GM18505 (cell line): ENCODE results near the gene PADI6.
"Not testable (repeated sequence)": the region's sequence is repeated elsewhere in the genome, so short reads cannot be mapped to it uniquely, and the experiment has no call there.

Experiments
- ATAC-seq: cut with Tn5 transposase; IDR thresholded peaks from one replicate; pipeline ENCODE4 v1.9.1; 2021; ENCODE audit not compliant: unreplicated experiment
- POLR2A ChIP-seq: IDR thresholded peaks from 4 replicates; pipeline ENCODE4 v1.6.1; 2011; ENCODE audit warnings: borderline replicate concordance; ENCODE audit not compliant: insufficient read depth, insufficient read length; ENCODE audit errors: extremely low read depth

The PADI6 gene

GRCh38 chr1:17371896-17372295, at the start of gene PADI6:
Gene PADI6 (plus strand): TSS chr1:17372196. CDS start chr1:17372246, 50 bp downstream.
- ATAC-seq = no peak
- no peak for TF ChIP-seq POLR2A

DNA sequence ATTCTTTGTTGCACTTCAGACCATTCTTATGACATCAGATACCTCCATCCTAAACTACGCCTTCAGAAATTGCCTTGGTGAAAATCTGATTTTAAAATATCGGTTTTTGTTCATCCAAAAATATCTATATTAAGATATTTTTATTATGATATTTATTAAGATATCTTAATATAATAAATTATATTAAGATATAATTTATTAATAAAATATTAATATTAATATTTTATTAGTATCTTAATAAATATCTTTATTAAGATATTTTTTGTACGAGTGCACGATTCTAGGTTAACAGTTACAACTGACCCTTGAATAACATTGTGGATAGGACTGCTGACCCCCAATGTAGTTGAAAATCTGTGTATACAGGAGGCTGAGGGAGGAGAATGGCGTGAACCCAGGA, 43.1 kb upstream of the PADI6 start:
- TF ChIP-seq POLR2A = no peak
- ATAC-seq = no peak

DNA sequence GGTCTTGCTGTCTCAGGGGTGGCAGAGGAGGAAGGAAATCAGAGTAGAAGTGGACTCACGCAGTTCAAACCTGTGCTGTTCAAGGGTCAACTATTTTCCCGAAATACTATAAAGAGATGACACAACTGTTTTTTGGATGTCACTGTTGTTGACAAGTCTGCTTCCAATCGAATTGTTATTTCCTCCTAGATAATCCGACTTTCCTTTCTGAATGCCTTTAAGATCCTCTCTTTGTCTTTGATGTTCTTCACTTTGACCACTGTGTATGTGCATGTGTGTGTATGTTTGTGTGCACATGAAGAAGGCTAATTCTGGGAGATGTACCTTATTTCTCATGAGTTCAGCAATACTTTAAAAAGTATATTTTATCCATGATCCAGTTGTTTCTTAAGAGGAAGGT, 42.4 kb upstream of the PADI6 start:
- no peak for TF ChIP-seq POLR2A
- no peak for ATAC-seq

- TF ChIP-seq POLR2A = no peak
- ATAC-seq = no peak
These were observed 41.1 kb upstream of the PADI6 start for GRCh38 chr1:17330856-17331255.

DNA sequence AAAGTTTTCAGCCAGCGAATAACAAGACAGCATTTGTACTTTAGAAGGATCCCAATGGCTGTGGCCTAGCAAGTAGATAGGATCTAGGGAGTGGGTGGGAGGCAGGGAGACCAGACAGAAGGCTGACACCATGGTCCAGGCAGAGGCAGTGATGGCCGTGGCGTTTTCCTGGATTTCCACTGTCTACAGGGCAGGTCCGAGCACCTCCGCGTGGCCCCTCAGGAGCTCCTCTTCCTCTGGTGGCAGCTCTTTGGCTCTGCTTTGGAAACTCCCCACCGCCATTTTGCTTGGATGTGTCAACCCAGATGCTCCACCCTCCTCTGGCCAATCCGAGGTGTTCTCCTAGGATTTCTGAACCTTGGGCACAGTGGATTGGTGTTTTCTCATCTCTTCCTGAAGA, 38.9 kb upstream of the PADI6 start:
- no peak for TF ChIP-seq POLR2A
- ATAC-seq = no peak

- TF ChIP-seq POLR2A = no peak
- no peak for ATAC-seq
These were observed 35.9 kb upstream of the PADI6 start for GRCh38 chr1:17335821-17336710.

DNA sequence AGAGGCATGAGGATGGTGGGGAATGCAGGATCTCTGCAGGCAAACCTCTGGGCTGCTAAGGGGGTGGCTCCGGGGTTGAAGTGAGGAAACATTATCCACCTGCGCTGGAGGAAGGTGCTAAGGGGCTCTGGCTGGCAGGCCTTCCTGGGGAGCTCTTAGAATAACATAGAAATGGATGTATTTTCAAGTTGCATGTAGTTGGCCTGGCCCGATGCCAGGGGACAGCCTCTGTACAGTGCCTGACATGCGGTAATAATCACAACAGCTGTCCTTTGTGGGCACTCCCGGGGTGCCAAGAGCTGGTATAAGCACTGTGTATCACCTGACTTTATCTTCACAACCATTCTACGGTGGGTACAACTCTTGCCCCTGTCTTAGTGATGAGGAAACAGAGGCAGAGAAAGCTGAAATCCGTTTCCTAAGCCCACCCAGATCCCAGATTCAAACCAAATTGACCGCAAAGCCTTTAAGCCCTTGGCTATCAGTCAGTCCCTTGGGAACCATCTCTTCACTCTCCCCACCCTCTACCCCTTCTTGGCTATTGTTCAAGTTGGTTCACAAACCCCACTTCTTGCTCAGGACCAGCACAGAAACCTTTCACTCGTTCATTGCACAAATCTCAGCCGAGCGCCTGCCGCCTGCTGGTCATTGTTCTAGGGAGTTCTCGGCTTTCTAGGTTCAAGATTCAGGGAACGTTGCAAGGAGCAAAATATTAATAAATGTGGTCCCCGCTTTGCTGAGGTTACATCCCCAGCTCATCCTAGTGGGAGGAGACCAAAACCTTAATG, 33.1 kb upstream of the PADI6 start:
- TF ChIP-seq POLR2A = no peak
- no peak for ATAC-seq

DNA sequence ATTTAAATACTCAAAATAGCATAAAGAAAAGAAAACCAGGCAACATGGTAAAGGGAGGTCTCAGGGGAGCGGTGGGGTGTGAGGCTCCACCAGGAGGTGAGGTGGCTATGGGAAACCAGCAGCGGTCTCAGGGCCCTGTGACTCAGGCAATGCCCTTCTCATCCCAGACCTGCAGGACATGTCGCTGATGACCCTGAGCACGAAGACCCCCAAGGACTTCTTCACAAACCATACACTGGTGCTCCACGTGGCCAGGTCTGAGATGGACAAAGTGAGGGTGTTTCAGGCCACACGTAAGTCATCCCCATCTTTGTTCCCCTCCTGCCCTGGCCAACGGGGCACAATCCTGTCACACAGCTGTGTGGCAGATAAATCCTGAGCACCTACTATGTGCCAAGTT, 32.5 kb upstream of the PADI6 start:
- ATAC-seq = no peak
- TF ChIP-seq POLR2A = no peak

DNA sequence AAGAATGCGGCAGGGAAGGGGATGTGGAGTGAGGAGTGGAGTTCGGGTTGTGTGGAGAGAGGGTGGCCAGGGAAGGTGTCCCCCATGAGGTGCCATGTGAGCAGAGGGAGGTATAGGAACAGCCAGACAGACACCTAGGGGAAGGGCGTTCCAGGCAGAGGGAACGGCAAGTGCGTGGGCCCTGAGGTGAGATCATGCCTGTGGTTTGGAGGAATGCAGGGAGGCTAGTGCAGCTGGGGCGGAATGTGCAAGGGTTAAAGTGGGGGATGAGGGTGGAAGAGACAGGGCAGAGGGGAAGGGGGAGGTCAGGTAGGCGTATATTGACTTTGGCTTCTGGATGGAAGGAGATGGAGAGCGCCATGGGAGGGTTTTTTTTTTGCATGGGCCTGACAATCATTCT, 31.6 kb upstream of the PADI6 start:
- no peak for ATAC-seq
- no peak for TF ChIP-seq POLR2A

GRCh38 chr1:17342014-17342441, 30.0 kb upstream of the PADI6 start:
- ATAC-seq = no peak
- no peak for TF ChIP-seq POLR2A

- ATAC-seq = not testable (repeated sequence)
These were observed 26.5 kb upstream of the PADI6 start for GRCh38 chr1:17345506-17345905.

GRCh38 chr1:17346046-17346789, 25.8 kb upstream of the PADI6 start:
- no peak for ATAC-seq
- no peak for TF ChIP-seq POLR2A

DNA sequence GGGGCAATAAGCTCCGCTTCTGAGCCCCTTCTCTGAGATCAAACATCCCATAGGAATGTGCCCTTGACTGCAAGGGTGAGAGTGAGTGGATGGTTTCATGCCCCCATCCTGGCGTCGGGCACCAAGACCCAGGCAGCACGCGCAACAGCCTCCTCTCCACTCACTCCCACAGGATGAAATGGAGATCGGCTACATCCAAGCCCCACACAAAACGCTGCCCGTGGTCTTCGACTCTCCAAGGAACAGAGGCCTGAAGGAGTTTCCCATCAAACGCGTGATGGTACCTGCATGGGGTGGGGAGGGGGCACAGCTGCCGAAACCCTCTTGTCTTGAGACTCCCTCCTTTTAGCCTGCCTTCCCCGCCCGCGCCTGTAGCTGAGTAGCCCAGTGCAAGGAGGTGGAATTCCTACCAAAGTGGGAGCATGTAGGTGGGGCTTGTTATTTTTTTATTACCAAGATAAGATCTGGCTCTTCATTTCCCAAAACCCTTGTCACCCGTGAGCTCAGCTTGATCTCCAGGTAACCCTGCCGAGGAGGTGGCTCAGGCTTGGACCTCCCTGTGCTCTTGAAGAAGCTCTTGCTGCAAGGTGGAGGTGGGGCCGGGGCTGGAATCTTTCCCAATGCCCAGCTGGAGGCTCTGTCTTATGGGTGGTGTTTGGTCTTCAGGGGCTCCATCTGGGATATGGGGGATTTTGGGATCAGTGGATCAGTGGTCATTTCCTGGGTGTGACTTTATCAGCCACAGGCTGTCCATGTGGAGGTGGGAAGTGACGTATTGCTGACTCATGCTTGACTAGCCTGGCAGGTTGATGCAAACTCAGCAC, 24.0 kb upstream of the PADI6 start:
- no peak for ATAC-seq
- TF ChIP-seq POLR2A = no peak

- peak; percentile 70 for ATAC-seq
- TF ChIP-seq POLR2A = no peak
These were observed 23.3 kb upstream of the PADI6 start for GRCh38 chr1:17348593-17349234.
